K562 (cell line): ENCODE measurements around the gene TYRP1. TPM values are rescaled to one million over a fixed set of nuclear protein-coding genes. Genes with fewer than 3 reads are reported as not detected.

Experiments used
- ATAC-seq: fragments of 200-7000 bp; cut with Tn5 transposase; 3 replicates; pipeline ENCODE4 v1.9.1; 2020; ENCODE audit warnings: moderate library complexity
- BruUV-seq: library from RNA; stranded (reverse); fragments of 400-500 nt; replicated peaks from 2 replicates; lab custom pipeline; 2021; lab: Mats Ljungman, UMichigan
- CTCF ChIA-PET: fragments of 300-600 bp; formaldehyde crosslinking; extraction: SDS; loops from one replicate; lab custom pipeline; 2021; ENCODE audit warnings: low intra/inter-chr PET ratio; lab: Yijun Ruan, JAX
- POLR2A ChIA-PET: fragments of 300-600, 350-650 bp; sonication (Branson Sonifier 250); formaldehyde crosslinking; extraction: SDS; loops from one replicate; lab custom pipeline; 2021; ENCODE audit warnings: antibody characterized with exemption, inconsistent platforms; lab: Yijun Ruan, JAX
- DNase-seq, 4 experiments: peaks; one replicate each; pipeline versions ENCODE4 v3.0.0 to v3.0.0-alpha.2; 2011 to 2018; ENCODE audit warnings: low spot score in 3 of 4, mixed read lengths in 3 of 4; ENCODE audit errors: extremely low read depth in 1 of 4
- FAIRE-seq: peaks from 2 replicates; lab custom pipeline; 2011; peaks lifted over from hg19 to GRCh38; lab: Jason Lieb, UNC
- H2AFZ ChIP-seq: 2 replicates; pipeline ENCODE4 v1.6.0; 2011; ENCODE audit warnings: low read depth, low read length, control low read depth, inconsistent platforms
- H3K27ac ChIP-seq: fragments of 200-600 bp; 3 replicates; pipeline ENCODE4 v1.8.0; 2011; ENCODE audit warnings: low read depth, mild to moderate bottlenecking, control low read depth, inconsistent platforms, low read length, moderate library complexity, mixed read lengths; ENCODE audit errors: extremely low read depth
- H3K27me3 ChIP-seq, 2 experiments: fragments of 300-600 bp in 1 of 2; 2 replicates in 1 of 2; 3 replicates in 1 of 2; pipeline versions ENCODE4 v1.6.0 to v1.8.0; 2011; ENCODE audit warnings: inconsistent platforms in 2 of 2, low read length in 2 of 2, mild to moderate bottlenecking in 1 of 2, mixed read lengths in 1 of 2, moderate library complexity in 1 of 2; ENCODE audit not compliant: control insufficient read depth in 2 of 2, insufficient read depth in 2 of 2
- H3K36me3 ChIP-seq: fragments of 300-600 bp; 3 replicates; pipeline ENCODE4 v1.8.0; 2011; ENCODE audit warnings: mild to moderate bottlenecking, low read length, inconsistent platforms; ENCODE audit not compliant: control insufficient read depth, insufficient read depth
- H3K4me1 ChIP-seq, 2 experiments: fragments of 200-600 bp in 1 of 2; replicated peaks in 1 of 2; 2 replicates in 1 of 2; 3 replicates in 1 of 2; pipeline versions ENCODE4 v1.5.1 to v1.8.0; 2011; ENCODE audit warnings: inconsistent platforms in 2 of 2, low read length in 2 of 2, mild to moderate bottlenecking in 1 of 2, mixed read lengths in 1 of 2, moderate library complexity in 1 of 2; ENCODE audit not compliant: control insufficient read depth in 2 of 2, insufficient read depth in 2 of 2
- H3K4me2 ChIP-seq: 2 replicates; pipeline ENCODE4 v1.6.1; 2011; ENCODE audit warnings: low read length, control low read depth, inconsistent platforms, mixed read lengths; ENCODE audit not compliant: insufficient read depth
- H3K4me3 ChIP-seq: fragments of 200-600 bp; sonication (generic), shearing (Covaris generic); 2 replicates; pipeline ENCODE4 v1.5.1; 2016; ENCODE audit warnings: control low read depth, inconsistent platforms
- H3K79me2 ChIP-seq: fragments of 200-600 bp; 3 replicates; pipeline ENCODE4 v1.8.0; 2011; ENCODE audit warnings: low read length, inconsistent platforms; ENCODE audit not compliant: control insufficient read depth, insufficient read depth
- H3K9ac ChIP-seq, 2 experiments: 2 replicates each; pipeline versions ENCODE4 v1.6.0 to v1.6.1; 2011; ENCODE audit warnings: low read depth in 2 of 2, low read length in 2 of 2, control low read depth in 1 of 2, inconsistent platforms in 1 of 2, mild to moderate bottlenecking in 1 of 2, mixed read lengths in 1 of 2; ENCODE audit not compliant: insufficient read depth in 1 of 2
- H3K9me1 ChIP-seq: one replicate; pipeline ENCODE4 v1.6.0; 2011; ENCODE audit warnings: inconsistent platforms, mild to moderate bottlenecking, low read length, moderate library complexity; ENCODE audit not compliant: control insufficient read depth, insufficient read depth
- H3K9me3 ChIP-seq: replicated peaks from 2 replicates; pipeline ENCODE4 v1.5.1; 2011; ENCODE audit warnings: low read depth, low read length, inconsistent platforms; ENCODE audit not compliant: control insufficient read depth, insufficient read depth
- H4K20me1 ChIP-seq: replicated peaks from 2 replicates; pipeline ENCODE4 v1.6.1; 2011; ENCODE audit warnings: low read length, inconsistent platforms, mixed read lengths; ENCODE audit not compliant: control insufficient read depth, insufficient read depth
- NELFE ChIP-seq: IDR thresholded peaks from 2 replicates; pipeline ENCODE4 v1.6.1; 2011; ENCODE audit warnings: mild to moderate bottlenecking; ENCODE audit not compliant: insufficient read depth, insufficient read length
- SMARCC2 ChIP-seq: fragments of 450-650 bp; IDR thresholded peaks from 2 replicates; pipeline ENCODE4 v1.6.1; 2017; ENCODE audit warnings: antibody characterized with exemption, moderate library complexity, mild to moderate bottlenecking, low read depth
- TAF9B ChIP-seq: fragments of 450-650 bp; IDR thresholded peaks from 2 replicates; pipeline ENCODE4 v1.6.1; 2018; ENCODE audit warnings: mild to moderate bottlenecking; ENCODE audit not compliant: partially characterized antibody
- ZFPM2 ChIP-seq: fragments of 250-450 bp; sonication (Bioruptor Pico); IDR thresholded peaks from 2 replicates; pipeline ENCODE4 v1.5.1; 2022; ENCODE audit warnings: mild to moderate bottlenecking
- WGBS: fragments of 100-300 bp; shearing (Covaris generic); methylation state at CpG from one replicate; pipeline ENCODE4 v1.1.6; 2016; ENCODE audit warnings: low coverage, mixed read lengths; ENCODE audit not compliant: insufficient coverage; ENCODE audit errors: missing lambda C conversion rate; 5-methylcytosine and 5-hydroxymethylcytosine counted together
- in situ Hi-C: fragments of 300-500 bp; cut with MboI; formaldehyde crosslinking; loops from 4 replicates; pipeline ENCODE4 v1.15.0; 2018; ENCODE audit warnings: inconsistent platforms, mixed read lengths
- intact Hi-C: fragments of 100-400 bp; cut with micrococcal nuclease; formaldehyde crosslinking; loops from 2 replicates; pipeline ENCODE4 v1.14.2; 2022
- polyA plus RNA-seq, 8 experiments: library from polyadenylated mRNA; depleted of rRNA in 4 of 8; stranded (reverse) in 5 of 8; unstranded in 3 of 8; fragments of >200 nt; fragmentation: Nextera tagmentation in 2 of 8; fragmentation: Illumina TruSeq in 1 of 8; extraction: Ambion mirVana in 2 of 8; extraction: Trizol in 1 of 8; gene quantifications; 2 replicates each; pipeline versions ENCODE4 v1.2.1 to v1.2.3, GENCODE V29; 2011 to 2014; ENCODE audit warnings: inconsistent platforms in 1 of 8, missing spikeins in 1 of 8
- total RNA-seq, 7 experiments: library from RNA; depleted of rRNA in 6 of 7; stranded (reverse); fragments of >200 nt in 6 of 7; fragmentation: Illumina TruSeq in 2 of 7; extraction: Trizol in 2 of 7; gene quantifications; 2 replicates each; pipeline versions ENCODE4 v1.2.1 to v1.2.3, GENCODE V29; 2011 to 2021; ENCODE audit warnings: low replicate concordance in 1 of 7
- TF ChIP-seq, protein P1 (sequence below): fragments of 450-650 bp; IDR thresholded peaks from 2 replicates; pipeline ENCODE4 v1.7.1; 2018; ENCODE audit warnings: mild to moderate bottlenecking, low read depth; ENCODE audit not compliant: partially characterized antibody

TYRP1 gene
- total and polyA plus RNA-seq, 9 of the 15 experiments (the other 6 are each of a cell fraction or from before 2014, with no cell fraction given) = not detected

DNA sequence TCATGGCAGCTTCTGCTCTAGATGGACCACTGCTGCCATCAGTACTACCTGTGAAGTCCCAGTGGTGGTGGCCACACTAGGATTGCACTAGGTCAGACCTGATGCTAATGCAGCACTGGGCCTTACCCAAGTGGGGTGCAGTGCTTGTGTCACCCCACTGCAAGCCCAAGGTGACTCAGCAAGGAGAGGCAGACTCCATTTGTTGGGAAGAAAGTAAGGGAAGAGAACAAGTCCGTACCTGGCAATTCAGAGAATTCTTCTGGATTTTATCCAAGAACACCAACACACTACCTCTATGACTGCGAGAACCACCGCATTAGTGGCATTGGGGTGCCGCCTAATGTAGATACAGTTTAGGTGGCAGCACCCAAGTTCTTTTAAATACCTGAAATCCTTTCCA, 34.0 kb upstream of the TYRP1 start:
- Histone ChIP-seq H3K4me1 (no peaks in the 10 kb centered on the region), H3K36me3 (no peaks in the 10 kb centered on the region), H4K20me1 (no peaks in the 10 kb centered on the region), H3K79me2 (no peaks in the 10 kb centered on the region), H3K9me1 (no peaks in the 10 kb centered on the region), H3K27me3 (no peaks in the 10 kb centered on the region), H3K4me3 (no peak overlapping the region), H2AFZ (no peak overlapping the region), H3K9ac (no peak overlapping the region), H3K4me2 (no peak overlapping the region), H3K27ac (no peak overlapping the region), H3K9me3 (no peaks in the 10 kb centered on the region)
- POLR2A ChIA-PET = no interaction called here
- CTCF ChIA-PET = no interaction called here
- intact Hi-C loops = no loop called here
- no peak for TF ChIP-seq NELFE
- TF ChIP-seq, protein P1, sequence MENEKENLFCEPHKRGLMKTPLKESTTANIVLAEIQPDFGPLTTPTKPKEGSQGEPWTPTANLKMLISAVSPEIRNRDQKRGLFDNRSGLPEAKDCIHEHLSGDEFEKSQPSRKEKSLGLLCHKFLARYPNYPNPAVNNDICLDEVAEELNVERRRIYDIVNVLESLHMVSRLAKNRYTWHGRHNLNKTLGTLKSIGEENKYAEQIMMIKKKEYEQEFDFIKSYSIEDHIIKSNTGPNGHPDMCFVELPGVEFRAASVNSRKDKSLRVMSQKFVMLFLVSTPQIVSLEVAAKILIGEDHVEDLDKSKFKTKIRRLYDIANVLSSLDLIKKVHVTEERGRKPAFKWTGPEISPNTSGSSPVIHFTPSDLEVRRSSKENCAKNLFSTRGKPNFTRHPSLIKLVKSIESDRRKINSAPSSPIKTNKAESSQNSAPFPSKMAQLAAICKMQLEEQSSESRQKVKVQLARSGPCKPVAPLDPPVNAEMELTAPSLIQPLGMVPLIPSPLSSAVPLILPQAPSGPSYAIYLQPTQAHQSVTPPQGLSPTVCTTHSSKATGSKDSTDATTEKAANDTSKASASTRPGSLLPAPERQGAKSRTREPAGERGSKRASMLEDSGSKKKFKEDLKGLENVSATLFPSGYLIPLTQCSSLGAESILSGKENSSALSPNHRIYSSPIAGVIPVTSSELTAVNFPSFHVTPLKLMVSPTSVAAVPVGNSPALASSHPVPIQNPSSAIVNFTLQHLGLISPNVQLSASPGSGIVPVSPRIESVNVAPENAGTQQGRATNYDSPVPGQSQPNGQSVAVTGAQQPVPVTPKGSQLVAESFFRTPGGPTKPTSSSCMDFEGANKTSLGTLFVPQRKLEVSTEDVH = no peak
- TF ChIP-seq ZFPM2 = no peak
- ATAC-seq = no peak
- no peak for FAIRE-seq
- no peak for DNase-seq
- in situ Hi-C loops = no loop called here
- BruUV-seq = no TSS peak
- WGBS = 6% methylated on average over 3 of the region's 4 CpGs

DNA sequence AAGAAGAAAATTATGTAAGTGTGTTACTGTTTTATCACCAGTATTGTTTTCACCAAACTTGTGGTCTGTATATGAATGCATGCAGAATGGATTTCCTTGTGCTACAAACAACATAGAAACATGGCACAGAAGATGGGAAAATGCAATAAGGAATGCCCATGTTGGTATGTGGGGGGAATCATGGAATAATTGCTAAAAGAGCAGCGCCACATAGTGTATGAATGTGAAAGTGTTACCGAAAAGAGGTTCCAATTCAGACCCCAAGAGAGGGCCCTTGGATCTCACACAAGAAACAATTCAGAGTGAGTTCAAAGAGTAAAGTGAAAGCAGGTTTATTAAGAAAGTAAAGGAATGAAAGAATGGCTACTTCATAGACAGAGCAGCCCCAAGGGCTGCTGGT, 26.4 kb upstream of the TYRP1 start:
- no peaks in the 10 kb centered on the region for H3K9me1 ChIP-seq
- intact Hi-C loops (no loop called here), in situ Hi-C loops (no loop called here)
- no peak overlapping the region for H3K27ac ChIP-seq
- ATAC-seq (no peak), FAIRE-seq (no peak), DNase-seq (no peak)
- H3K9ac ChIP-seq = no peak overlapping the region
- no peaks in the 10 kb centered on the region for H3K9me3 ChIP-seq
- no peaks in the 10 kb centered on the region for H3K4me1 ChIP-seq
- POLR2A ChIA-PET = no interaction called here
- BruUV-seq = no TSS peak
- H3K36me3 ChIP-seq = no peaks in the 10 kb centered on the region
- CTCF ChIA-PET = no interaction called here
- H2AFZ ChIP-seq = no peak overlapping the region
- no peaks in the 10 kb centered on the region for H4K20me1 ChIP-seq
- no peaks in the 10 kb centered on the region for H3K79me2 ChIP-seq
- no peak overlapping the region for H3K4me3 ChIP-seq
- no peaks in the 10 kb centered on the region for H3K27me3 ChIP-seq
- no peak overlapping the region for H3K4me2 ChIP-seq
- 0% methylated on average over 1 of the region's 2 CpGs for WGBS
- TF ChIP-seq SMARCC2 (no peak), TAF9B (no peak)
